Gastrocnemius medialis (tissue), 4 donors: ENCODE results near the gene RPN2.

Experiments used
- CTCF ChIP-seq, 5 experiments: fragments of 450-650 bp in 3 of 5; fragments of 200-600 bp in 2 of 5; sonication (generic) in 2 of 5; IDR thresholded peaks in 4 of 5; conservative IDR thresholded peaks in 1 of 5; 1 replicate in 4 of 5; 2 replicates in 1 of 5; pipeline ENCODE4 v1.5.1; 2016 to 2019; ENCODE audit warnings: antibody characterized with exemption in 5 of 5, mild to moderate bottlenecking in 3 of 5, moderate library complexity in 3 of 5
- POLR2A ChIP-seq, 2 donors: fragments of 450-650 bp; IDR thresholded peaks; one replicate each; pipeline ENCODE4 v1.6.1; 2017; ENCODE audit warnings: antibody characterized with exemption in 2 of 2, mild to moderate bottlenecking in 2 of 2, moderate library complexity in 2 of 2

GRCh38 chr20:37279820-37280219, 100.7 kb downstream of the RPN2 start:
- TF ChIP-seq CTCF (IDR thresholded peaks at IDR 0.05 in 4 of 5, conservative IDR thresholded peaks at IDR 0.05 in 1 of 5) (no peak), POLR2A (IDR thresholded peaks at IDR 0.05) (no peak)
